IMR-90 (cell line): ENCODE results near the gene KPTN. TPM values are rescaled to one million over a fixed set of nuclear protein-coding genes. Genes with fewer than 3 reads are reported as not detected.

Experiments used
- ATAC-seq: fragments of 200-7000 bp; cut with Tn5 transposase; 2 replicates; pipeline ENCODE4 v1.9.1; 2020; ENCODE audit warnings: low read depth, mild to moderate bottlenecking, moderate library complexity
- BruUV-seq: library from RNA; stranded (reverse); fragments of 400-500 nt; replicated peaks from 2 replicates; lab custom pipeline; 2021; lab: Mats Ljungman, UMichigan
- CTCF ChIA-PET: fragments of 300-600 bp; formaldehyde crosslinking; extraction: SDS; loops from one replicate; lab custom pipeline; 2021; ENCODE audit warnings: antibody characterized with exemption; lab: Yijun Ruan, JAX
- POLR2A ChIA-PET: fragments of 300-600 bp; sonication (Branson Sonifier 250); formaldehyde crosslinking; loops from one replicate; lab custom pipeline; 2022; ENCODE audit warnings: antibody characterized with exemption; ENCODE audit not compliant: unreplicated experiment; lab: Charles Lee
- DNase-seq: peaks from one replicate; pipeline ENCODE4 v3.0.0; 2013
- H2AFZ ChIP-seq: replicated peaks from 2 replicates; pipeline ENCODE3; 2013; ENCODE audit warnings: low read length, mild to moderate bottlenecking; ENCODE audit not compliant: poor library complexity
- H2AK5ac ChIP-seq: 2 replicates; pipeline ENCODE4 v1.6.1; 2013; ENCODE audit warnings: low read depth, low read length, inconsistent platforms
- H2AK9ac ChIP-seq: replicated peaks from 2 replicates; pipeline ENCODE3; 2013; ENCODE audit warnings: mild to moderate bottlenecking, low read depth, low read length, moderate library complexity; ENCODE audit not compliant: poor library complexity
- H2BK120ac ChIP-seq: 2 replicates; pipeline ENCODE4 v1.6.1; 2013; ENCODE audit warnings: low read depth, low read length, inconsistent platforms
- H2BK15ac ChIP-seq: 3 replicates; pipeline ENCODE4 v1.6.1; 2013; ENCODE audit warnings: low read depth, low read length, inconsistent platforms
- H2BK20ac ChIP-seq: 2 replicates; pipeline ENCODE4 v1.6.1; 2013; ENCODE audit warnings: low read depth, mild to moderate bottlenecking, inconsistent platforms, low read length, moderate library complexity
- H2BK5ac ChIP-seq: 2 replicates; pipeline ENCODE4 v1.6.1; 2013; ENCODE audit warnings: mild to moderate bottlenecking, low read depth, low read length, inconsistent platforms; ENCODE audit not compliant: poor library complexity, severe bottlenecking
- H3K14ac ChIP-seq: replicated peaks from 2 replicates; pipeline ENCODE4 v1.6.1; 2013; ENCODE audit warnings: low read depth, low read length, inconsistent platforms
- H3K18ac ChIP-seq: 2 replicates; pipeline ENCODE4 v1.6.1; 2013; ENCODE audit warnings: low read depth, low read length, control low read depth
- H3K23ac ChIP-seq: 2 replicates; pipeline ENCODE4 v1.6.1; 2013; ENCODE audit warnings: low read depth, low read length, inconsistent platforms
- H3K27ac ChIP-seq: 2 replicates; pipeline ENCODE4 v1.5.1; 2013; ENCODE audit warnings: mild to moderate bottlenecking, control low read depth, low read length; ENCODE audit not compliant: insufficient read depth
- H3K27me3 ChIP-seq: 2 replicates; pipeline ENCODE4 v1.6.1; 2013; ENCODE audit warnings: low read length; ENCODE audit not compliant: control insufficient read depth, insufficient read depth
- H3K36me3 ChIP-seq: 2 replicates; pipeline ENCODE4 v1.6.1; 2013; ENCODE audit warnings: low read length, mixed read lengths; ENCODE audit not compliant: control insufficient read depth, insufficient read depth
- H3K4ac ChIP-seq: 2 replicates; pipeline ENCODE4 v1.6.1; 2013; ENCODE audit warnings: low read depth, low read length, inconsistent platforms
- H3K4me1 ChIP-seq: 2 replicates; pipeline ENCODE4 v1.6.1; 2013; ENCODE audit warnings: low read length, mixed read lengths; ENCODE audit not compliant: control insufficient read depth, insufficient read depth
- H3K4me2 ChIP-seq: 2 replicates; pipeline ENCODE4 v1.6.1; 2013; ENCODE audit warnings: low read depth, mild to moderate bottlenecking, control low read depth, low read length, moderate library complexity
- H3K4me3 ChIP-seq: 2 replicates; pipeline ENCODE4 v1.5.1; 2013; ENCODE audit warnings: low read depth, mild to moderate bottlenecking, control low read depth, low read length, moderate library complexity; ENCODE audit not compliant: insufficient read depth
- H3K56ac ChIP-seq: 2 replicates; pipeline ENCODE4 v1.6.1; 2013; ENCODE audit warnings: low read length, inconsistent platforms; ENCODE audit not compliant: insufficient read depth; ENCODE audit errors: extremely low read depth
- H3K79me1 ChIP-seq, 2 experiments: 2 replicates each; pipeline ENCODE4 v1.6.1; 2013; ENCODE audit warnings: low read length in 2 of 2, inconsistent platforms in 1 of 2, low read depth in 1 of 2
- H3K9ac ChIP-seq: 2 replicates; pipeline ENCODE4 v1.6.1; 2013; ENCODE audit warnings: low read depth, low read length, control low read depth
- H3K9me1 ChIP-seq: 2 replicates; pipeline ENCODE4 v1.6.1; 2013; ENCODE audit warnings: low read length, inconsistent platforms; ENCODE audit not compliant: insufficient read depth
- H3K9me3 ChIP-seq: 2 replicates; pipeline ENCODE4 v1.6.1; 2013; ENCODE audit warnings: low read length; ENCODE audit not compliant: control insufficient read depth, insufficient read depth
- H4K20me1 ChIP-seq: 2 replicates; pipeline ENCODE4 v1.6.1; 2013; ENCODE audit warnings: low read length, inconsistent platforms; ENCODE audit not compliant: insufficient read depth
- H4K5ac ChIP-seq: 2 replicates; pipeline ENCODE4 v1.6.1; 2013; ENCODE audit warnings: mild to moderate bottlenecking, low read depth, low read length, control low read depth
- H4K8ac ChIP-seq, 2 experiments: 2 replicates each; pipeline ENCODE4 v1.6.1; 2013; ENCODE audit warnings: low read depth in 2 of 2, low read length in 2 of 2, control low read depth in 1 of 2, inconsistent platforms in 1 of 2
- H4K91ac ChIP-seq: 2 replicates; pipeline ENCODE4 v1.6.1; 2013; ENCODE audit warnings: low read depth, low read length, inconsistent platforms; ENCODE audit not compliant: insufficient read depth
- BHLHE40 ChIP-seq: fragments of 150-350 bp; IDR thresholded peaks from 2 replicates; pipeline ENCODE4 v1.6.1; 2016; ENCODE audit warnings: mild to moderate bottlenecking, low read depth, low read length
- CEBPB ChIP-seq: IDR thresholded peaks from 2 replicates; pipeline ENCODE4 v1.6.1; 2012; ENCODE audit warnings: low read depth, low read length, improper control_type of control experiment
- CHD1 ChIP-seq: IDR thresholded peaks from 2 replicates; pipeline ENCODE4 v1.6.1; 2012; ENCODE audit warnings: low read depth, low read length, improper control_type of control experiment
- CTCF ChIP-seq: conservative IDR thresholded peaks from 2 replicates; pipeline ENCODE4 v1.5.1; 2012; ENCODE audit warnings: mild to moderate bottlenecking, low read depth, low read length, improper control_type of control experiment
- ELK1 ChIP-seq: fragments of 150-350 bp; IDR thresholded peaks from 2 replicates; pipeline ENCODE4 v1.6.1; 2016; ENCODE audit warnings: low read depth, mild to moderate bottlenecking, low read length, moderate library complexity, borderline replicate concordance
- FOS ChIP-seq: fragments of 150-350 bp; IDR thresholded peaks from 2 replicates; pipeline ENCODE4 v1.6.1; 2016; ENCODE audit warnings: low read depth, low read length
- MAFK ChIP-seq: IDR thresholded peaks from 2 replicates; pipeline ENCODE4 v1.6.1; 2012; ENCODE audit warnings: low read depth, low read length, improper control_type of control experiment
- MAZ ChIP-seq: IDR thresholded peaks from 2 replicates; pipeline ENCODE4 v1.6.1; 2012; ENCODE audit warnings: low read depth, mild to moderate bottlenecking, low read length, improper control_type of control experiment, moderate library complexity, borderline replicate concordance
- MXI1 ChIP-seq: IDR thresholded peaks from 2 replicates; pipeline ENCODE4 v1.6.1; 2012; ENCODE audit warnings: low read depth, mild to moderate bottlenecking, low read length, moderate library complexity, borderline replicate concordance
- NFE2L2 ChIP-seq: fragments of 150-350 bp; IDR thresholded peaks from 2 replicates; pipeline ENCODE4 v1.6.1; 2016; ENCODE audit warnings: low read depth, mild to moderate bottlenecking, low read length
- RAD21 ChIP-seq: IDR thresholded peaks from 2 replicates; pipeline ENCODE4 v1.6.1; 2012; ENCODE audit warnings: low read length, improper control_type of control experiment
- RCOR1 ChIP-seq: IDR thresholded peaks from 2 replicates; pipeline ENCODE4 v1.6.1; 2012; ENCODE audit warnings: mild to moderate bottlenecking, low read length, improper control_type of control experiment; ENCODE audit not compliant: insufficient replicate concordance
- RFX5 ChIP-seq: IDR thresholded peaks from 2 replicates; pipeline ENCODE4 v1.8.0; 2012; ENCODE audit warnings: low read depth, mild to moderate bottlenecking, low read length, moderate library complexity
- SMC3 ChIP-seq: fragments of 150-350 bp; IDR thresholded peaks from 2 replicates; pipeline ENCODE4 v1.6.1; 2016; ENCODE audit warnings: low read depth, mild to moderate bottlenecking, antibody characterized with exemption, low read length, moderate library complexity
- USF2 ChIP-seq: fragments of 150-350 bp; IDR thresholded peaks from 2 replicates; pipeline ENCODE4 v1.6.1; 2017; ENCODE audit warnings: mild to moderate bottlenecking, antibody characterized with exemption, low read length, low read depth
- WGBS, 2 experiments: methylation state at CpG; one replicate each; pipeline versions ENCODE4 v1.1.5 to v1.1.7; 2013; ENCODE audit warnings: missing lambda C conversion rate in 2 of 2; ENCODE audit not compliant: insufficient read length in 1 of 2; ENCODE audit errors: extremely low coverage in 2 of 2; 5-methylcytosine and 5-hydroxymethylcytosine counted together
- dilution Hi-C: fragments of 300-500 bp; cut with HindIII; formaldehyde crosslinking; loops from one replicate; pipeline ENCODE4 v1.14.3; 2018; ENCODE audit warnings: low sequenced_read_pairs; ENCODE audit not compliant: unreplicated experiment
- in situ Hi-C: fragments of 300-500 bp; cut with MboI; formaldehyde crosslinking; loops from 3 replicates; pipeline ENCODE4 v1.14.3; 2019; ENCODE audit warnings: low sequenced_read_pairs, inconsistent platforms, mixed read lengths
- intact Hi-C: fragments of 100-400 bp; cut with micrococcal nuclease; formaldehyde crosslinking; loops from 2 replicates; pipeline ENCODE4 v1.10.0; 2022
- polyA plus RNA-seq, 3 experiments: library from polyadenylated mRNA; depleted of rRNA; stranded (reverse); fragments of >200 nt; gene quantifications; 2 replicates each; pipeline ENCODE4 v1.2.3, GENCODE V29; 2012; ENCODE audit warnings: low replicate concordance in 1 of 3
- total RNA-seq: library from RNA; depleted of rRNA; stranded (reverse); fragments of >200 nt; gene quantifications from 2 replicates; pipeline ENCODE4 v1.2.3, GENCODE V29; 2012

Gene KPTN
- total and polyA plus RNA-seq, 2 of the 4 experiments (the other 2 are of a cell fraction) = 4.1 to 15.4 TPM

GRCh38 chr19:47481460-47482052 is 2.5 kb downstream of the KPTN start:
- Histone ChIP-seq H3K4ac (no peak overlapping the region), H2BK5ac (no peak overlapping the region), H3K18ac (no peak overlapping the region), H3K27me3 (no peaks in the 10 kb centered on the region), H4K5ac (no peak overlapping the region), H3K27ac (no peak overlapping the region), H3K36me3 (peaks cover 2% of the 10 kb centered on the region; the same call in 1 of the 2 replicates), H3K56ac (no peak overlapping the region), H2AK9ac (no peak overlapping the region), H3K79me1 (peaks cover 0 to 18% of the 10 kb centered on the region in 2 experiments; a peak in 2 of 4 replicates), H2BK20ac (no peak overlapping the region), H3K23ac (no peak overlapping the region), H2BK120ac (no peak overlapping the region), H2AK5ac (no peak overlapping the region), H4K20me1 (no peaks in the 10 kb centered on the region), H3K4me2 (no peak overlapping the region), H3K4me1 (peaks cover 2% of the 10 kb centered on the region; the same call in 1 of the 2 replicates), H4K8ac (no peak overlapping the region), H3K9me3 (no peaks in the 10 kb centered on the region), H3K4me3 (no peak overlapping the region), H3K9ac (no peak overlapping the region), H3K9me1 (no peaks in the 10 kb centered on the region), H2AFZ (no peak overlapping the region), H3K14ac (no peak overlapping the region), H2BK15ac (no peak overlapping the region), H4K91ac (no peak overlapping the region)
- ChIA-PET CTCF (no interaction called here), POLR2A (no interaction called here)
- in situ Hi-C loops (no loop called here), intact Hi-C loops (loop anchor here (5.0 kb wide), 1 partner anchor 44 kb away; no protein-coding TSS in a partner anchor), dilution Hi-C loops (no loop called here)
- no peak for TF ChIP-seq NFE2L2
- no peak for TF ChIP-seq FOS
- TF ChIP-seq MAZ = no peak
- no peak for TF ChIP-seq RCOR1
- no peak for TF ChIP-seq MXI1
- no peak for TF ChIP-seq ELK1
- TF ChIP-seq RFX5 = no peak
- TF ChIP-seq RAD21 = no peak
- no peak for TF ChIP-seq MAFK
- TF ChIP-seq CTCF = no peak
- TF ChIP-seq CHD1 = no peak
- TF ChIP-seq SMC3 = no peak
- no peak for TF ChIP-seq CEBPB
- TF ChIP-seq BHLHE40 = no peak
- TF ChIP-seq USF2 = no peak
- no TSS peak for BruUV-seq
- DNase-seq = no peak
- no CpG with 5 or more reads among the region's 4 CpGs for WGBS, 2 experiments
- no peak for ATAC-seq
